HL-60 (cell line): Measurements from ENCODE around the gene DCDC1.

ENCODE experiments used
- DNase-seq, 2 experiments: peaks; one replicate each; pipeline ENCODE4 v3.0.0-alpha.2; 2010 to 2020; ENCODE audit warnings: low read depth in 1 of 2, low spot score in 1 of 2
- H3K27ac ChIP-seq: fragments of 250-450 bp; sonication (Bioruptor Pico); replicated peaks from 2 replicates; pipeline ENCODE4 v1.5.1; 2020; ENCODE audit warnings: mild to moderate bottlenecking, moderate library complexity
- H3K27me3 ChIP-seq: fragments of 250-450 bp; sonication (Bioruptor Pico); 2 replicates; pipeline ENCODE4 v1.5.1; 2021; ENCODE audit warnings: mild to moderate bottlenecking, moderate library complexity; ENCODE audit not compliant: insufficient read depth, poor library complexity, severe bottlenecking
- H3K4me3 ChIP-seq: replicated peaks from 2 replicates; pipeline ENCODE4 v1.5.1; 2011; ENCODE audit warnings: mild to moderate bottlenecking, control low read depth, low read length; ENCODE audit not compliant: insufficient read depth
- CTCF ChIP-seq: IDR thresholded peaks from one replicate; pipeline ENCODE4 v1.5.1; 2011; ENCODE audit warnings: low read length, control low read depth, inconsistent platforms; ENCODE audit not compliant: insufficient read depth
- GABPA ChIP-seq: IDR thresholded peaks from 2 replicates; pipeline ENCODE4 v1.6.1; 2012; ENCODE audit warnings: low read depth
- POLR2AphosphoS5 ChIP-seq: IDR thresholded peaks from 2 replicates; pipeline ENCODE4 v1.6.1; 2012; ENCODE audit warnings: low read depth
- REST ChIP-seq: IDR thresholded peaks from 2 replicates; pipeline ENCODE4 v1.6.1; 2012; ENCODE audit warnings: low read depth; ENCODE audit not compliant: insufficient replicate concordance
- SPI1 ChIP-seq: IDR thresholded peaks from 2 replicates; pipeline ENCODE4 v1.6.1; 2012; ENCODE audit warnings: low read depth, mild to moderate bottlenecking, borderline replicate concordance

The DCDC1 gene

GRCh38 chr11:31120428-31120827 is 249.1 kb downstream of the DCDC1 start:
- no peak for TF ChIP-seq CTCF
- TF ChIP-seq SPI1, result no peak
- no peak for TF ChIP-seq REST
- no peak for TF ChIP-seq POLR2AphosphoS5
- no peak for TF ChIP-seq GABPA
- DNase-seq, result no peak
- H3K27ac ChIP-seq, result no peak overlapping the region
- no peak overlapping the region for H3K4me3 ChIP-seq
- H3K27me3 ChIP-seq, result no peaks in the 10 kb centered on the region

- no peak for DNase-seq
- no peak overlapping the region for H3K4me3 ChIP-seq
- no peak for TF ChIP-seq GABPA
- TF ChIP-seq REST, result no peak
- TF ChIP-seq SPI1, result no peak
- TF ChIP-seq POLR2AphosphoS5, result no peak
- TF ChIP-seq CTCF, result no peak
- no peaks in the 10 kb centered on the region for H3K27me3 ChIP-seq
- no peak overlapping the region for H3K27ac ChIP-seq
These were observed 251.0 kb downstream of the DCDC1 start for GRCh38 chr11:31118566-31118965.

GRCh38 chr11:31117038-31117437 is 252.5 kb downstream of the DCDC1 start:
- no peak for DNase-seq
- Histone ChIP-seq H3K27me3 (no peaks in the 10 kb centered on the region), H3K4me3 (no peak overlapping the region), H3K27ac (no peak overlapping the region)
- TF ChIP-seq GABPA (no peak), REST (no peak), POLR2AphosphoS5 (no peak), CTCF (no peak), SPI1 (no peak)
